HG02852 (cell line): ENCODE data around the gene ZFAND2A.
"Not testable (repeated sequence)": the region's sequence is repeated elsewhere in the genome, so short reads cannot be mapped to it uniquely, and the experiment has no call there.

Experiments used
- ATAC-seq: cut with Tn5 transposase; IDR thresholded peaks from one replicate; pipeline ENCODE4 v1.9.1; 2021; ENCODE audit warnings: mild to moderate bottlenecking, moderate library complexity; ENCODE audit not compliant: unreplicated experiment

ZFAND2A gene

GRCh38 chr7:1154172-1154739, 5.7 kb downstream of the ZFAND2A start:
- no peak for ATAC-seq

GRCh38 chr7:1152492-1152891, 7.5 kb downstream of the ZFAND2A start:
- no peak for ATAC-seq

GRCh38 chr7:1151653-1152425, 8.2 kb downstream of the ZFAND2A start:
- no peak for ATAC-seq

GRCh38 chr7:1151156-1151555, 8.8 kb downstream of the ZFAND2A start:
- ATAC-seq = no peak

- ATAC-seq = no peak
Measured at GRCh38 chr7:1150400-1151002, 9.5 kb downstream of the ZFAND2A start.

GRCh38 chr7:1149351-1149794, 10.6 kb downstream of the ZFAND2A start:
- no peak for ATAC-seq

GRCh38 chr7:1147873-1148272, 12.1 kb downstream of the ZFAND2A start:
- not testable (repeated sequence) for ATAC-seq

- ATAC-seq = no peak
Measured at GRCh38 chr7:1144269-1144771, 15.7 kb downstream of the ZFAND2A start.

- ATAC-seq = not testable (repeated sequence)
Measured at GRCh38 chr7:1143031-1143430, 17.0 kb downstream of the ZFAND2A start.

- ATAC-seq = no peak
Measured at GRCh38 chr7:1142051-1142635, 17.9 kb downstream of the ZFAND2A start.

GRCh38 chr7:1141651-1142050, 18.3 kb downstream of the ZFAND2A start:
- ATAC-seq = no peak

GRCh38 chr7:1140476-1141104, 19.4 kb downstream of the ZFAND2A start:
- no peak for ATAC-seq

GRCh38 chr7:1137517-1138167, 22.4 kb downstream of the ZFAND2A start:
- ATAC-seq = peak; percentile 53

- no peak for ATAC-seq
Measured at GRCh38 chr7:1136841-1137516, 23.0 kb downstream of the ZFAND2A start.

GRCh38 chr7:1134951-1135350, 25.0 kb downstream of the ZFAND2A start:
- no peak for ATAC-seq

GRCh38 chr7:1131471-1132265, 28.3 kb downstream of the ZFAND2A start:
- ATAC-seq = no peak

- no peak for ATAC-seq
Measured at GRCh38 chr7:1130021-1130990, 29.7 kb downstream of the ZFAND2A start.

- no peak for ATAC-seq
Measured at GRCh38 chr7:1129431-1129830, 30.6 kb downstream of the ZFAND2A start.
